ENCODE measurements around the gene BBS2. TPM values are rescaled to one million over a fixed set of nuclear protein-coding genes. Genes with fewer than 3 reads are reported as not detected.
A peak's percentile ranks its signal among the peaks of the same experiment; 100 is the strongest.

BBS2 gene
- total and polyA plus RNA-seq, 2 of the 13 experiments (the other 11 are each of a cell fraction or from before 2014, with no cell fraction given): 59.7 to 68.3 TPM

DNA sequence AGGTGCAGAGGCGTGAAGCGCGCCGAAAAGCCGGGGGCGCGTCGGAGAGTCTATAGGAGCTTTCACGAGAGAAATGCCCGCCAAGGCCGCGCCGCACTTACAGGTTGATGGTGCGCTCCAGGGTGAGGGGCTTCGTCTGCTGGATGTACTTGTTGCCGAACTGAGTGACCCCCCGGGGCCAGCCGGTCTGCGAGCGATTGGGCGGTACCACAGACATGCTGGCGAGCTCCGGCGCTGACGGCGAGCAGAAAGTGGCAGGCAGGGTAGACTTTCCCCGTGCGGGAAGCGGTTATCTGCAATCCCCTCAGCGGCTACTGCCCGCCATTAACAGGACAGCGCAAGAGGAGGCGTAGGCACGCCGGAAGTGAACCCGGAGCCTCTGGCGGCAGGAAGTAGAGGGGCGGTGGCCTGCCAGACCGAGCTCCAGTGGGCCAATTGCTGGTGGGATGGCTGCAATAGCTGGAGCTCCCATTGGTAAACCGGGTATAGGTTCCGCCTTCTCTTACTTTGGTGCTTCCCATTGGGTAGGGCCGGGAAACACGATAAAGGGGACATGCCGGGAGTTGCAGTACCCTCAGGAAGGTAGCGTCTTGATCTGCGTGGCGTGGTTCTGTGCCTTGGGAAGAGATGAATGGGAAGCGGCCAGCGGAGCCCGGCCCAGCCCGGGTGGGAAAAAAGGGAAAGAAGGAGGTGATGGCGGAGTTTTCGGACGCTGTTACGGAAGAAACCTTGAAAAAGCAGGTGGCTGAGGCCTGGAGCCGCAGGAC lies 68.7 kb downstream of the BBS2 start, which contains the start of the genes NUDT21 and OGFOD1 (continued):
- TF ChIP-seq ATRX (CRISPR knock-in tag; IDR thresholded peaks at IDR 0.05; ENCODE audit: borderline replicate concordance): no peak
- TF ChIP-seq ETV6 (CRISPR knock-in tag; conservative IDR thresholded peaks at IDR 0.05): no peak; the same call in 1 of the 2 replicates
- peak; percentile 86 for TF ChIP-seq PREB (CRISPR knock-in tag; IDR thresholded peaks at IDR 0.05)
- peak; percentile 63 for TF ChIP-seq MEF2D (CRISPR knock-in tag; IDR thresholded peaks at IDR 0.05)
- peak; percentile 49; the same call in 1 of the 2 replicates for TF ChIP-seq CHD2 (IDR thresholded peaks at IDR 0.05; ENCODE audit: low read depth, low read length)
- TF ChIP-seq, protein P1, sequence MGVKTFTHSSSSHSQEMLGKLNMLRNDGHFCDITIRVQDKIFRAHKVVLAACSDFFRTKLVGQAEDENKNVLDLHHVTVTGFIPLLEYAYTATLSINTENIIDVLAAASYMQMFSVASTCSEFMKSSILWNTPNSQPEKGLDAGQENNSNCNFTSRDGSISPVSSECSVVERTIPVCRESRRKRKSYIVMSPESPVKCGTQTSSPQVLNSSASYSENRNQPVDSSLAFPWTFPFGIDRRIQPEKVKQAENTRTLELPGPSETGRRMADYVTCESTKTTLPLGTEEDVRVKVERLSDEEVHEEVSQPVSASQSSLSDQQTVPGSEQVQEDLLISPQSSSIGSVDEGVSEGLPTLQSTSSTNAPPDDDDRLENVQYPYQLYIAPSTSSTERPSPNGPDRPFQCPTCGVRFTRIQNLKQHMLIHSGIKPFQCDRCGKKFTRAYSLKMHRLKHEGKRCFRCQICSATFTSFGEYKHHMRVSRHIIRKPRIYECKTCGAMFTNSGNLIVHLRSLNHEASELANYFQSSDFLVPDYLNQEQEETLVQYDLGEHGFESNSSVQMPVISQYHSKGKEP (CRISPR knock-in tag; IDR thresholded peaks at IDR 0.05): no peak
- TF ChIP-seq ZNF256 (CRISPR knock-in tag; conservative IDR thresholded peaks at IDR 0.05): peak; percentile 93
- TF ChIP-seq PHB2 (IDR thresholded peaks at IDR 0.05; ENCODE audit: partially characterized antibody): no peak
- TF ChIP-seq POLR2AphosphoS5 (IDR thresholded peaks at IDR 0.05; ENCODE audit: low read depth, low read length): peak; percentile 91
- no peak for TF ChIP-seq NR2F6 (IDR thresholded peaks at IDR 0.05)
- no peak; the same call in 1 of the 2 replicates for TF ChIP-seq NR2F6 (CRISPR knock-in tag; IDR thresholded peaks at IDR 0.05)
- TF ChIP-seq ZNF766 (CRISPR knock-in tag; IDR thresholded peaks at IDR 0.05; ENCODE audit: borderline replicate concordance): peak; percentile 77; the same call in 1 of the 2 replicates
- TF ChIP-seq THAP11 (CRISPR knock-in tag; IDR thresholded peaks at IDR 0.05): peak; percentile 96
- 0 out of 2 replicates have a peak, but pooled peaks have one; percentile 2 for TF ChIP-seq ZNF329 (CRISPR knock-in tag; IDR thresholded peaks at IDR 0.05; ENCODE audit: low read depth)
- TF ChIP-seq, protein P2, sequence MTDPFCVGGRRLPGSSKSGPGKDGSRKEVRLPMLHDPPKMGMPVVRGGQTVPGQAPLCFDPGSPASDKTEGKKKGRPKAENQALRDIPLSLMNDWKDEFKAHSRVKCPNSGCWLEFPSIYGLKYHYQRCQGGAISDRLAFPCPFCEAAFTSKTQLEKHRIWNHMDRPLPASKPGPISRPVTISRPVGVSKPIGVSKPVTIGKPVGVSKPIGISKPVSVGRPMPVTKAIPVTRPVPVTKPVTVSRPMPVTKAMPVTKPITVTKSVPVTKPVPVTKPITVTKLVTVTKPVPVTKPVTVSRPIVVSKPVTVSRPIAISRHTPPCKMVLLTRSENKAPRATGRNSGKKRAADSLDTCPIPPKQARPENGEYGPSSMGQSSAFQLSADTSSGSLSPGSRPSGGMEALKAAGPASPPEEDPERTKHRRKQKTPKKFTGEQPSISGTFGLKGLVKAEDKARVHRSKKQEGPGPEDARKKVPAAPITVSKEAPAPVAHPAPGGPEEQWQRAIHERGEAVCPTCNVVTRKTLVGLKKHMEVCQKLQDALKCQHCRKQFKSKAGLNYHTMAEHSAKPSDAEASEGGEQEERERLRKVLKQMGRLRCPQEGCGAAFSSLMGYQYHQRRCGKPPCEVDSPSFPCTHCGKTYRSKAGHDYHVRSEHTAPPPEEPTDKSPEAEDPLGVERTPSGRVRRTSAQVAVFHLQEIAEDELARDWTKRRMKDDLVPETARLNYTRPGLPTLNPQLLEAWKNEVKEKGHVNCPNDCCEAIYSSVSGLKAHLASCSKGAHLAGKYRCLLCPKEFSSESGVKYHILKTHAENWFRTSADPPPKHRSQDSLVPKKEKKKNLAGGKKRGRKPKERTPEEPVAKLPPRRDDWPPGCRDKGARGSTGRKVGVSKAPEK (CRISPR knock-in tag; IDR thresholded peaks at IDR 0.05; ENCODE audit: borderline replicate concordance): no peak
- TF ChIP-seq CREBL2 (CRISPR knock-in tag; IDR thresholded peaks at IDR 0.05; ENCODE audit: borderline replicate concordance): peak; percentile 19
- TF ChIP-seq, protein P3, sequence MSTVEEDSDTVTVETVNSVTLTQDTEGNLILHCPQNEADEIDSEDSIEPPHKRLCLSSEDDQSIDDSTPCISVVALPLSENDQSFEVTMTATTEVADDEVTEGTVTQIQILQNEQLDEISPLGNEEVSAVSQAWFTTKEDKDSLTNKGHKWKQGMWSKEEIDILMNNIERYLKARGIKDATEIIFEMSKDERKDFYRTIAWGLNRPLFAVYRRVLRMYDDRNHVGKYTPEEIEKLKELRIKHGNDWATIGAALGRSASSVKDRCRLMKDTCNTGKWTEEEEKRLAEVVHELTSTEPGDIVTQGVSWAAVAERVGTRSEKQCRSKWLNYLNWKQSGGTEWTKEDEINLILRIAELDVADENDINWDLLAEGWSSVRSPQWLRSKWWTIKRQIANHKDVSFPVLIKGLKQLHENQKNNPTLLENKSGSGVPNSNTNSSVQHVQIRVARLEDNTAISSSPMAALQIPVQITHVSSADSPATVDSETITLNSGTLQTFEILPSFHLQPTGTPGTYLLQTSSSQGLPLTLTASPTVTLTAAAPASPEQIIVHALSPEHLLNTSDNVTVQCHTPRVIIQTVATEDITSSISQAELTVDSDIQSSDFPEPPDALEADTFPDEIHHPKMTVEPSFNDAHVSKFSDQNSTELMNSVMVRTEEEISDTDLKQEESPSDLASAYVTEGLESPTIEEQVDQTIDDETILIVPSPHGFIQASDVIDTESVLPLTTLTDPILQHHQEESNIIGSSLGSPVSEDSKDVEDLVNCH (CRISPR knock-in tag; IDR thresholded peaks at IDR 0.05): no peak
- TF ChIP-seq WIZ (CRISPR knock-in tag; IDR thresholded peaks at IDR 0.05): 0 out of 2 replicates have a peak, but pooled peaks have one; percentile 66
- no peak for TF ChIP-seq PCBP2 (optimal IDR thresholded peaks at IDR 0.05; ENCODE audit: low read depth, low read length, poor library complexity, severe bottlenecking)
- 0 out of 2 replicates have a peak, but pooled peaks have one; percentile 42 for TF ChIP-seq ZC3H13 (CRISPR knock-in tag; IDR thresholded peaks at IDR 0.05)

Data from HepG2 (cell line).